Keratinocyte (primary cell): ENCODE measurements around the gene SMPDL3A. TPM values are rescaled to one million over a fixed set of nuclear protein-coding genes. Genes with fewer than 3 reads are reported as not detected.

Experiments used
- DNase-seq: peaks from one replicate; pipeline ENCODE4 v3.0.0-alpha.2; 2011; ENCODE audit warnings: low read depth, missing footprints, low spot score
- FAIRE-seq: peaks from 2 replicates; lab custom pipeline; 2011; peaks lifted over from hg19 to GRCh38; lab: Jason Lieb, UNC
- H2AFZ ChIP-seq: 2 replicates; pipeline ENCODE4 v1.6.0; 2012; ENCODE audit warnings: low read length, control low read depth, inconsistent platforms; ENCODE audit not compliant: control insufficient read depth
- H3K27ac ChIP-seq: 2 replicates; pipeline ENCODE4 v1.5.1; 2011; ENCODE audit warnings: low read length; ENCODE audit not compliant: control insufficient read depth, insufficient read depth
- H3K27me3 ChIP-seq: 3 replicates; pipeline ENCODE4 v1.6.0; 2011; ENCODE audit warnings: low read length; ENCODE audit not compliant: control insufficient read depth, insufficient read depth; ENCODE audit errors: extremely low read depth
- H3K36me3 ChIP-seq, 2 experiments: 2 replicates in 1 of 2; 3 replicates in 1 of 2; pipeline ENCODE4 v1.5.1; 2011; ENCODE audit warnings: low read length in 2 of 2, mild to moderate bottlenecking in 1 of 2; ENCODE audit not compliant: control insufficient read depth in 2 of 2, insufficient read depth in 2 of 2; ENCODE audit errors: extremely low read depth in 1 of 2
- H3K4me1 ChIP-seq: 3 replicates; pipeline ENCODE4 v1.5.1; 2011; ENCODE audit warnings: low read length; ENCODE audit not compliant: control insufficient read depth, insufficient read depth; ENCODE audit errors: extremely low read depth
- H3K4me2 ChIP-seq: 3 replicates; pipeline ENCODE4 v1.6.0; 2011; ENCODE audit warnings: low read depth, low read length; ENCODE audit not compliant: control insufficient read depth, insufficient read depth; ENCODE audit errors: extremely low read depth
- H3K4me3 ChIP-seq, 3 experiments: fragments of 200-600 bp in 1 of 3; sonication (generic) in 1 of 3; 2 replicates in 2 of 3; 3 replicates in 1 of 3; pipeline ENCODE4 v1.5.1; 2011 to 2016; ENCODE audit warnings: low read length in 3 of 3, mild to moderate bottlenecking in 3 of 3, control low read depth in 2 of 3, inconsistent platforms in 1 of 3, low read depth in 1 of 3, mixed read lengths in 1 of 3, mixed run types in 1 of 3, moderate library complexity in 1 of 3; ENCODE audit not compliant: control insufficient read depth in 2 of 3, insufficient read depth in 2 of 3; ENCODE audit errors: extremely low read depth in 1 of 3
- H3K79me2 ChIP-seq: 2 replicates; pipeline ENCODE4 v1.6.0; 2012; ENCODE audit warnings: low read length; ENCODE audit not compliant: control insufficient read depth, insufficient read depth
- H3K9ac ChIP-seq: 3 replicates; pipeline ENCODE4 v1.6.0; 2011; ENCODE audit warnings: low read length; ENCODE audit not compliant: control insufficient read depth, insufficient read depth; ENCODE audit errors: extremely low read depth
- H3K9me1 ChIP-seq: 3 replicates; pipeline ENCODE4 v1.6.0; 2011; ENCODE audit warnings: low read length; ENCODE audit not compliant: control insufficient read depth, insufficient read depth; ENCODE audit errors: extremely low read depth
- H3K9me3 ChIP-seq: 2 replicates; pipeline ENCODE4 v1.5.1; 2012; ENCODE audit warnings: low read depth, low read length; ENCODE audit not compliant: control insufficient read depth
- H4K20me1 ChIP-seq: 3 replicates; pipeline ENCODE4 v1.6.0; 2011; ENCODE audit warnings: low read length; ENCODE audit not compliant: control insufficient read depth, insufficient read depth; ENCODE audit errors: extremely low read depth
- CTCF ChIP-seq, 3 experiments: IDR thresholded peaks in 1 of 3; conservative IDR thresholded peaks in 1 of 3; optimal IDR thresholded peaks in 1 of 3; 2 replicates in 2 of 3; 3 replicates in 1 of 3; pipeline versions ENCODE3 to v1.5.1; 2011; ENCODE audit warnings: low read length in 3 of 3, mild to moderate bottlenecking in 3 of 3, moderate library complexity in 2 of 3, control low read depth in 1 of 3, inconsistent platforms in 1 of 3; ENCODE audit not compliant: insufficient read depth in 2 of 3; ENCODE audit errors: extremely low read depth in 1 of 3
- EZH2 ChIP-seq: IDR thresholded peaks from one replicate; pipeline ENCODE4 v1.6.1; 2012; ENCODE audit warnings: inconsistent platforms, mild to moderate bottlenecking, low read length, moderate library complexity
- dilution Hi-C: fragments of 300-500 bp; cut with MboI; formaldehyde crosslinking; loops from one replicate; pipeline ENCODE4 v1.7.0; 2020; ENCODE audit warnings: low sequenced_read_pairs; ENCODE audit not compliant: extremely low pct_ligation_motif_present
- polyA plus RNA-seq, 5 experiments: library from polyadenylated mRNA; depleted of rRNA in 3 of 5; stranded (reverse) in 3 of 5; stranded (forward) in 1 of 5; unstranded in 1 of 5; fragments of >200 nt; gene quantifications; 1 replicate in 1 of 5; 2 replicates in 3 of 5; 3 replicates in 1 of 5; pipeline versions ENCODE4 v1.2.1 to v1.2.3, GENCODE V29; 2011 to 2012; ENCODE audit warnings: missing spikeins in 2 of 5, low read depth in 1 of 5, low replicate concordance in 1 of 5

The SMPDL3A gene
- polyA plus RNA-seq, 1 donor (not counting 4 experiments of a cell fraction or from before 2014, with no cell fraction given) = 10.8 TPM

DNA sequence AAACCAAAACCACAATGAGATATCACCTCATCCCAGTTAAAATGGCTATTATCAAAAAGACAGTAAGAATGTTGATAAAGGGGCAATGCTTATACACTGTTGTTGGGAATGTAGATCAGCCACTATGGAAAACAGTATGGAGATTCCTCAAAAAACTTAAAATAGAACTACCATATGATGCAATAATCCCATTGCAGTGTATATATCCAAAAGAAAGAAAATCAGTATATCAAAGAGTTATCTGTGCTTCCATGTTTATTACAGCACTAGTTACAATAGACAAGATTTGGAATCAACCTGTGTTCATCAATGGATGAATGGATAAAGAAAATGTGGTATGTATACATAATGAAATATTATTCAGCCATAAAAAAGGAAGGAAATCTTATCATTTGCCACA lies 13.1 kb upstream of the SMPDL3A start:
- Histone ChIP-seq H3K9me1 (no peaks in the 10 kb centered on the region), H2AFZ (no peak overlapping the region), H3K4me3 (no peak overlapping the region), H3K79me2 (no peaks in the 10 kb centered on the region), H3K27ac (no peak overlapping the region), H3K9ac (no peak overlapping the region), H3K4me1 (peaks cover 18% of the 10 kb centered on the region), H3K27me3 (no peaks in the 10 kb centered on the region), H3K36me3 (no peaks in the 10 kb centered on the region), H3K9me3 (no peaks in the 10 kb centered on the region), H4K20me1 (no peaks in the 10 kb centered on the region), H3K4me2 (no peak overlapping the region)
- FAIRE-seq (no peak), DNase-seq (no peak)
- dilution Hi-C loops = no loop called here
- TF ChIP-seq CTCF (optimal IDR thresholded peaks at IDR 0.05 in 1 of 3, IDR thresholded peaks at IDR 0.05 in 1 of 3, conservative IDR thresholded peaks at IDR 0.05 in 1 of 3; ENCODE audit: extremely low read depth in 1 of 3, insufficient read depth in 2 of 3, low read length in 3 of 3) (no peak), EZH2 (no peak)

GRCh38 chr6:122778302-122778701 lies 10.8 kb upstream of the SMPDL3A start:
- no peaks in the 10 kb centered on the region for H3K36me3 ChIP-seq
- no peaks in the 10 kb centered on the region for H3K9me3 ChIP-seq
- H3K9ac ChIP-seq = no peak overlapping the region
- no peaks in the 10 kb centered on the region for H3K79me2 ChIP-seq
- H3K4me3 ChIP-seq = no peak overlapping the region
- no peak overlapping the region for H3K27ac ChIP-seq
- dilution Hi-C loops = no loop called here
- no peaks in the 10 kb centered on the region for H4K20me1 ChIP-seq
- FAIRE-seq (no peak), DNase-seq (no peak)
- H3K9me1 ChIP-seq = no peaks in the 10 kb centered on the region
- H3K4me2 ChIP-seq = no peak overlapping the region
- no peaks in the 10 kb centered on the region for H3K27me3 ChIP-seq
- TF ChIP-seq EZH2 (no peak), CTCF (optimal IDR thresholded peaks at IDR 0.05 in 1 of 3, IDR thresholded peaks at IDR 0.05 in 1 of 3, conservative IDR thresholded peaks at IDR 0.05 in 1 of 3; ENCODE audit: extremely low read depth in 1 of 3, insufficient read depth in 2 of 3, low read length in 3 of 3) (no peak)
- no peak overlapping the region for H2AFZ ChIP-seq
- peaks cover under 1% of the 10 kb centered on the region for H3K4me1 ChIP-seq
